HAP-1 (cell line): Measurements from ENCODE around the gene AZGP1.
A peak's percentile ranks its signal among the peaks of the same experiment; 100 is the strongest.
"Not testable (repeated sequence)": the region's sequence is repeated elsewhere in the genome, so short reads cannot be mapped to it uniquely, and the experiment has no call there.

Experiments used
- DNase-seq, 2 experiments: peaks; one replicate each; pipeline ENCODE4 v3.0.0-alpha.2; 2016 to 2020; ENCODE audit warnings: low spot score in 2 of 2
- H3K27me3 ChIP-seq: fragments of 250-450 bp; sonication (Bioruptor Pico); 2 replicates; pipeline ENCODE4 v1.5.1; 2020; ENCODE audit warnings: low read depth, mild to moderate bottlenecking, moderate library complexity
- H3K36me3 ChIP-seq: fragments of 250-450 bp; sonication (Bioruptor Pico); replicated peaks from 2 replicates; pipeline ENCODE4 v1.5.1; 2020; ENCODE audit warnings: mild to moderate bottlenecking
- H3K4me1 ChIP-seq: fragments of 250-450 bp; sonication (Bioruptor Pico); 2 replicates; pipeline ENCODE4 v1.5.1; 2020; ENCODE audit warnings: mild to moderate bottlenecking
- H3K4me3 ChIP-seq: fragments of 250-450 bp; sonication (Bioruptor Pico); 2 replicates; pipeline ENCODE4 v1.5.1; 2020; ENCODE audit warnings: mild to moderate bottlenecking, moderate library complexity
- H3K9me3 ChIP-seq: fragments of 250-450 bp; sonication (Bioruptor Pico); 2 replicates; pipeline ENCODE4 v1.5.1; 2020; ENCODE audit warnings: mild to moderate bottlenecking, moderate library complexity
- in situ Hi-C: fragments of 300-500 bp; cut with MboI; formaldehyde crosslinking; loops from 3 replicates; pipeline ENCODE4 v1.14.3; 2020; ENCODE audit warnings: low sequenced_read_pairs, inconsistent platforms, mixed read lengths

Gene AZGP1

DNA sequence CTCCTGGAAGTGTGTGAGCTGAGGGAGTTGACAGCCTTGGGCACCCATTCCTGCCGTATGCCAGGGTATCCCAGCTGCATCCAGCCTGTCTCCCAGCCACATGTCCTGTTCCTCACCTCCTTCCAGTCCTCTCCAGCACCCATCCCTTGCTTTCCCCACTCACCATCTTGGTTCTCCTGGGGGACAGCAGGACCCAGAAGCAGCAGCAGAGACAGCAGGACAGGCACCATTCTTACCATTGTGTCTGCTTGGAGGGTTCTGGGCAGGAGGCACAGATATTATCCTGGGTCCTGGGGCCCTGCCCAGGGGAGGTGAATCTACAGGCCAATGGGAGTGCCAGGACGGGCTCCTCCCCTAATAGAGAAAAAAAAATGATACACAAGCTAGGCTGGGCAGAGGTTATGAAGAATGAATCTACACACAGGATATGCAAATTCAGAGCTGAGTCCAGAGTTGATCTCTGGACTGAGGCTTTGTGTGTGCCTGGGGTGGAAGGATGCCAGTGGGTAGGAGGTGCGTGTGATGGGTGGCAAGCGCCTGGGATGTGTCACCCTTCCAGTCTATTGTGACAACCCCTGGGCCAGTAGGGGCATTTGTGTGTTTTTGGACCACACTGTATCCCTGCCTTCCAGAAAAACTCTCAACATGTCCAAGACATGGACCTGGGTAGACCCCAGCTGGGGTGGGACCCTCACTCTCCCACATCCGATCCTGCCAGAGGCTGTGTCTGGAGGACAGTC is at the start of gene AZGP1:
AZGP1 (minus strand) TSS at position 250 of the 740 bp plus-strand sequence; CDS start at position 239, 11 bp downstream.
- H3K9me3 ChIP-seq = no peaks in the 10 kb centered on the region
- H3K36me3 ChIP-seq = no peaks in the 10 kb centered on the region
- H3K4me3 ChIP-seq = no peak within 1 kb of the TSS
- H3K4me1 ChIP-seq = no peaks in the 10 kb centered on the region
- no peaks in the 10 kb centered on the region for H3K27me3 ChIP-seq
- DNase-seq = no peak
- in situ Hi-C loops = no loop called here

- Histone ChIP-seq H3K27me3 (no peaks in the 10 kb centered on the region), H3K4me1 (peaks cover 3% of the 10 kb centered on the region), H3K9me3 (no peaks in the 10 kb centered on the region), H3K36me3 (peaks cover 37% of the 10 kb centered on the region), H3K4me3 (no peak overlapping the region)
- in situ Hi-C loops = no loop called here
- no peak for DNase-seq
Observed at GRCh38 chr7:100024020-100024619, 48.3 kb upstream of the AZGP1 start.

DNA sequence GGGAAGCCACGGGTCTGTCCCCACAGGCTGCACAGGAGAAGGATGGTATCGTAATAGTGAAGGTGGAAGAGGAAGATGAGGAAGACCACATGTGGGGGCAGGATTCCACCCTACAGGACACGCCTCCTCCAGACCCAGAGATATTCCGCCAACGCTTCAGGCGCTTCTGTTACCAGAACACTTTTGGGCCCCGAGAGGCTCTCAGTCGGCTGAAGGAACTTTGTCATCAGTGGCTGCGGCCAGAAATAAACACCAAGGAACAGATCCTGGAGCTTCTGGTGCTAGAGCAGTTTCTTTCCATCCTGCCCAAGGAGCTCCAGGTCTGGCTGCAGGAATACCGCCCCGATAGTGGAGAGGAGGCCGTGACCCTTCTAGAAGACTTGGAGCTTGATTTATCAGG is 47.7 kb upstream of the AZGP1 start:
- no peak overlapping the region for H3K4me3 ChIP-seq
- DNase-seq = no peak
- peaks cover 40% of the 10 kb centered on the region for H3K36me3 ChIP-seq
- in situ Hi-C loops = no loop called here
- H3K27me3 ChIP-seq = no peaks in the 10 kb centered on the region
- no peaks in the 10 kb centered on the region for H3K9me3 ChIP-seq
- peaks cover 3% of the 10 kb centered on the region for H3K4me1 ChIP-seq

GRCh38 chr7:100022621-100023020 is 46.8 kb upstream of the AZGP1 start:
- no peaks in the 10 kb centered on the region for H3K27me3 ChIP-seq
- DNase-seq = no peak
- H3K36me3 ChIP-seq = peaks cover 40% of the 10 kb centered on the region
- no peak overlapping the region for H3K4me3 ChIP-seq
- peaks cover 3% of the 10 kb centered on the region for H3K4me1 ChIP-seq
- in situ Hi-C loops = no loop called here
- H3K9me3 ChIP-seq = no peaks in the 10 kb centered on the region

DNA sequence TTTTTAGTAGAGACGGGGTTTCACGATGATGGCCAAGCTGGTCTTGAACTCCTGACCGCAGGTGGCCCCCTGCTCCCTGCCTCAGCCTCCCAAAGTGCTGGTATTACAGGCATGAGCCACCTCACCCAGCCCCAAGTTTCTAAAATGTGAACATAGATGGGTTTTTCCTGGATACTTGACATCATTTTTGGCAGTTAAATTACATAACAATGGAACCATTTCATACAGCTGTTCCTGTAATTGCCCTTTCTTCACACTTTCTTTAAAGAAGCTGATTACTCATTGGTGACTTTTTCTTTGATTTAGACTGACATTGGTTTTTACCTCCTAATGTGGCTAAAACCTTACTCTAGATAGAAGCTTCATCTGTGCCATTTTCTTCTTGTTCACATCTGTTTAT is 45.5 kb upstream of the AZGP1 start:
- peak in 1 of 2 experiments; percentile 44 for DNase-seq
- in situ Hi-C loops = no loop called here
- no peaks in the 10 kb centered on the region for H3K27me3 ChIP-seq
- no peak overlapping the region for H3K4me3 ChIP-seq
- H3K4me1 ChIP-seq = peaks cover 9% of the 10 kb centered on the region
- H3K36me3 ChIP-seq = peaks cover 38% of the 10 kb centered on the region
- H3K9me3 ChIP-seq = no peaks in the 10 kb centered on the region

GRCh38 chr7:100019908-100020307 is 44.1 kb upstream of the AZGP1 start:
- DNase-seq = no peak
- in situ Hi-C loops = no loop called here
- Histone ChIP-seq H3K27me3 (no peaks in the 10 kb centered on the region), H3K4me3 (no peak overlapping the region), H3K4me1 (peaks cover 9% of the 10 kb centered on the region), H3K36me3 (peaks cover 27% of the 10 kb centered on the region), H3K9me3 (no peaks in the 10 kb centered on the region)

DNA sequence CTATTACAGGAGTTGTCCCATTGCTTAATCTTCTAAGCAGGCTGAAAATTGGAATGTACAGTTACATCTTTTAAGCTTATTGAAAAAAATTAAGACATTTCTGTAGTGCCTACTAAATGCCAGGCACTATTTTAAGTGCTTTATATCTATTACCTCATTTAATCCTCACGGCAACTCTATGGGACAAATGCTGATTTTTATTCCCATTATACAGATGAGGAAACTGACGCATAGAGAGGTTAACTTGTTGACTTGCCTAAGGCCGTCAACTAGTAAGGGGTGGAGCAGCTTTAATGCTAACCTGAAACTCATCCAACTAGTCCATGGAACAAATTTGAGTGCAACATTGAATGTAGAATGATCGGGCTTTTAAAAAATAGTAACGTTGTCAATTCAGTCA is 42.0 kb upstream of the AZGP1 start:
- no peaks in the 10 kb centered on the region for H3K27me3 ChIP-seq
- in situ Hi-C loops = no loop called here
- H3K36me3 ChIP-seq = peaks cover 8% of the 10 kb centered on the region
- H3K4me3 ChIP-seq = no peak overlapping the region
- no peaks in the 10 kb centered on the region for H3K9me3 ChIP-seq
- no peak for DNase-seq
- H3K4me1 ChIP-seq = peaks cover 9% of the 10 kb centered on the region

- peaks cover 9% of the 10 kb centered on the region for H3K4me1 ChIP-seq
- DNase-seq = no peak
- no peaks in the 10 kb centered on the region for H3K27me3 ChIP-seq
- in situ Hi-C loops = no loop called here
- peaks cover 8% of the 10 kb centered on the region for H3K36me3 ChIP-seq
- no peak overlapping the region for H3K4me3 ChIP-seq
- H3K9me3 ChIP-seq = no peaks in the 10 kb centered on the region
Observed at GRCh38 chr7:100017300-100017699, 41.5 kb upstream of the AZGP1 start.

DNA sequence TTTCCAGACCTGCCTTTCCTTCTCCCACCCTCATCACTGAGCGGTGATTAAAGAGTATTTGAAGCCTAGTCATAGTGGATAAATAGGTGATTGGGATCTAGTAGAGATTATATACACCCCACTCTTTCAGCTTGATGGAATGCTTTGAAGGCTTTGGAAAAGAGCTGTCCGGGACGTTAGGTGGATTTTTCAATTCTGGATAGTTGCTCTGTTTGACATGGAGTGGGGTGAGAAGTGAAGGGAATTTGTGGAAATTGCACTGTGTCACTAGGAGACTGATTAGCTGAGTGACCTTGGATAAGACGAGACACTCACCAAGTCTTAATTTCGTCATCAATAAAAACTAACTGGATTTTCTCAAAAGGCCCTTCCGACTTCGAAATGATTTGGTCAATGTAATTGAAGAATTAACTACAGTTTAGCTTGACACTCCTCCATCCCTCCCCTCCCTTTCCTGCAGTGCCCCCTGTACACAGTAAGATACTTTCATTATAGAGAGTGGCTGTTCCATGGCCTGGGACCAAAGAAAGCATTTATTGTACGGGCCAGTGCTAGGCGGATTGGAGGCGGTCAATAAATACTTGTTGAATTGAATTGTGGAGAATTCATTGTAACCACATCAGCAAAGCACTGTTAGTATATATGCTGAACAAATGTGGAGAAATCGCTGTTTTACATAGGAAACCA is 40.5 kb upstream of the AZGP1 start:
- peaks cover 8% of the 10 kb centered on the region for H3K4me1 ChIP-seq
- DNase-seq = peak; percentile 36 to 38

GRCh38 chr7:100015232-100016214 is 39.7 kb upstream of the AZGP1 start, which contains the start of gene ZKSCAN1:
ZKSCAN1 (plus strand) TSS chr7:100015596; CDS start chr7:100023507, 7,911 bp downstream.
- Histone ChIP-seq H3K4me1 (peaks cover 5% of the 10 kb centered on the region), H3K4me3 (peak within 1 kb of the TSS; percentile 79), H3K27me3 (peaks cover 5% of the 10 kb centered on the region), H3K9me3 (no peaks in the 10 kb centered on the region), H3K36me3 (peaks cover 3% of the 10 kb centered on the region; the same call in 1 of the 2 replicates)
- peak; percentile 78 to 89 for DNase-seq
- in situ Hi-C loops = no loop called here

More for the DNA sequence above, 40.5 kb upstream of the AZGP1 start:
- Histone ChIP-seq H3K36me3 (peaks cover 3% of the 10 kb centered on the region; the same call in 1 of the 2 replicates), H3K9me3 (no peaks in the 10 kb centered on the region), H3K4me3 (peak overlapping the region; percentile 79), H3K27me3 (peaks cover 5% of the 10 kb centered on the region)
- in situ Hi-C loops = no loop called here

DNA sequence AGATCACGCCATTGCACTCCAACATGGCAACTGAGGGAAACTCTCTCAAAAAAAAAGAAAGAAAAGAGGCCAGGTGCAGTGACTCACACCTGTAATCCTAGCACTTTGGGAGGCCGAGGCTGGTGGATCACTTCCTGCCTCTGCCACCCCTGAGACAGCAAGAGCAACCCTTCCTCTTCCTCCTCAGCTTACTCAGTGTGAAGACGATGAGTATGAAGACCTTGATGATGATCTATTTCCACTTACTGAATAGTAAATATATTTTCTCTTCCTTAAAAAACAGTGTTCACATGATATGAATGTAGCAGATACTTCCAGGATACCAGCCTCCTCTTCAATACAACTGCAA is 37.5 kb upstream of the AZGP1 start:
- Histone ChIP-seq H3K4me3 (no peak overlapping the region), H3K4me1 (peaks cover 5% of the 10 kb centered on the region)
- in situ Hi-C loops = no loop called here

GRCh38 chr7:100012385-100013327 is 36.8 kb upstream of the AZGP1 start:
- H3K4me3 ChIP-seq, H3K36me3 ChIP-seq, in situ Hi-C loops, H3K27me3 ChIP-seq, DNase-seq, H3K4me1 ChIP-seq, H3K9me3 ChIP-seq: not testable (repeated sequence)

More for the DNA sequence above, 37.5 kb upstream of the AZGP1 start:
- H3K36me3 ChIP-seq = no peaks in the 10 kb centered on the region
- H3K27me3 ChIP-seq = peaks cover 5% of the 10 kb centered on the region
- no peaks in the 10 kb centered on the region for H3K9me3 ChIP-seq
- DNase-seq = no peak
